Osteoblast (primary cell): ENCODE measurements around the gene SH3RF3. TPM values are rescaled to one million over a fixed set of nuclear protein-coding genes. Genes with fewer than 3 reads are reported as not detected.

Experiments used
- DNase-seq: peaks from one replicate; pipeline ENCODE4 v3.0.0; 2011; ENCODE audit warnings: low spot score, mixed read lengths; ENCODE audit not compliant: insufficient read length; ENCODE audit errors: missing footprints
- H2AFZ ChIP-seq: 2 replicates; pipeline ENCODE4 v1.6.0; 2011; ENCODE audit warnings: mild to moderate bottlenecking, low read length
- H3K27ac ChIP-seq: 2 replicates; pipeline ENCODE4 v1.5.1; 2011; ENCODE audit warnings: mild to moderate bottlenecking, low read depth, low read length, moderate library complexity
- H3K27me3 ChIP-seq: 2 replicates; pipeline ENCODE4 v1.6.0; 2012; ENCODE audit warnings: mild to moderate bottlenecking, control low read depth, inconsistent platforms, low read length, moderate library complexity; ENCODE audit not compliant: insufficient read depth
- H3K36me3 ChIP-seq: 2 replicates; pipeline ENCODE4 v1.5.1; 2011; ENCODE audit warnings: mild to moderate bottlenecking, low read length, control low read depth, moderate library complexity; ENCODE audit not compliant: insufficient read depth
- H3K4me1 ChIP-seq: 2 replicates; pipeline ENCODE4 v1.5.1; 2011; ENCODE audit warnings: mild to moderate bottlenecking, low read length, control low read depth, moderate library complexity; ENCODE audit not compliant: insufficient read depth
- H3K4me2 ChIP-seq: 2 replicates; pipeline ENCODE4 v1.6.0; 2011; ENCODE audit warnings: mild to moderate bottlenecking, low read length; ENCODE audit not compliant: insufficient read depth
- H3K4me3 ChIP-seq: fragments of 200-600 bp; sonication (generic); 3 replicates; pipeline ENCODE4 v1.5.1; 2012; ENCODE audit warnings: mild to moderate bottlenecking, low read length, inconsistent platforms; ENCODE audit not compliant: insufficient read depth
- H3K79me2 ChIP-seq: 2 replicates; pipeline ENCODE4 v1.6.0; 2012; ENCODE audit warnings: mild to moderate bottlenecking, low read length, control low read depth, inconsistent platforms; ENCODE audit not compliant: insufficient read depth
- H3K9me3 ChIP-seq: 2 replicates; pipeline ENCODE4 v1.5.1; 2011; ENCODE audit warnings: low read depth, low read length, control low read depth
- H4K20me1 ChIP-seq: 2 replicates; pipeline ENCODE4 v1.6.0; 2012; ENCODE audit warnings: mild to moderate bottlenecking, low read length, control low read depth; ENCODE audit not compliant: insufficient read depth
- CTCF ChIP-seq: IDR thresholded peaks from 2 replicates; pipeline ENCODE4 v1.5.1; 2011; ENCODE audit warnings: mild to moderate bottlenecking, low read depth, low read length, moderate library complexity; ENCODE audit errors: extremely low read depth
- total RNA-seq: library from RNA; depleted of rRNA; stranded (reverse); fragments of >200 nt; gene quantifications from 2 replicates; pipeline ENCODE4 v1.2.3, GENCODE V29; 2012

The SH3RF3 gene
- total RNA-seq, 1 donor = 14.8 TPM

GRCh38 chr2:109172556-109173105 is 43.6 kb downstream of the SH3RF3 start:
- Histone ChIP-seq H3K27ac (peak overlapping the region; percentile 93), H4K20me1 (no peaks in the 10 kb centered on the region), H3K27me3 (no peaks in the 10 kb centered on the region), H3K4me2 (peak overlapping the region; percentile 23), H3K4me1 (peaks cover 44% of the 10 kb centered on the region), H3K4me3 (peak overlapping the region; percentile 33), H3K79me2 (peaks cover 68% of the 10 kb centered on the region), H3K36me3 (peaks cover 3% of the 10 kb centered on the region), H3K9me3 (no peaks in the 10 kb centered on the region), H2AFZ (no peak overlapping the region)
- no peak for DNase-seq
- TF ChIP-seq CTCF = no peak

GRCh38 chr2:109173311-109174171 is 44.5 kb downstream of the SH3RF3 start:
- no peak for DNase-seq
- no peak for TF ChIP-seq CTCF
- H4K20me1 ChIP-seq = no peaks in the 10 kb centered on the region
- H3K4me2 ChIP-seq = peak overlapping the region; percentile 23
- H3K9me3 ChIP-seq = no peaks in the 10 kb centered on the region
- H3K79me2 ChIP-seq = peaks cover 68% of the 10 kb centered on the region
- H2AFZ ChIP-seq = peak overlapping the region; percentile 17
- H3K4me3 ChIP-seq = peak overlapping the region; percentile 55
- peaks cover 44% of the 10 kb centered on the region for H3K4me1 ChIP-seq
- H3K36me3 ChIP-seq = no peaks in the 10 kb centered on the region
- H3K27ac ChIP-seq = peak overlapping the region; percentile 93
- H3K27me3 ChIP-seq = no peaks in the 10 kb centered on the region

GRCh38 chr2:109174214-109174613 is 45.2 kb downstream of the SH3RF3 start:
- Histone ChIP-seq H3K9me3 (no peaks in the 10 kb centered on the region), H3K79me2 (peaks cover 68% of the 10 kb centered on the region), H4K20me1 (no peaks in the 10 kb centered on the region), H3K4me3 (peak overlapping the region; percentile 34), H3K4me2 (peak overlapping the region; percentile 23), H3K27ac (peak overlapping the region; percentile 93), H3K36me3 (no peaks in the 10 kb centered on the region), H3K4me1 (peaks cover 44% of the 10 kb centered on the region), H3K27me3 (no peaks in the 10 kb centered on the region), H2AFZ (no peak overlapping the region)
- TF ChIP-seq CTCF = no peak
- DNase-seq = no peak

GRCh38 chr2:109174626-109175349 is 45.8 kb downstream of the SH3RF3 start:
- peak overlapping the region; percentile 23 for H3K4me2 ChIP-seq
- no peak overlapping the region for H2AFZ ChIP-seq
- H3K4me1 ChIP-seq = peaks cover 44% of the 10 kb centered on the region
- no peaks in the 10 kb centered on the region for H3K27me3 ChIP-seq
- DNase-seq = no peak
- H4K20me1 ChIP-seq = no peaks in the 10 kb centered on the region
- peak overlapping the region; percentile 93 for H3K27ac ChIP-seq
- no peaks in the 10 kb centered on the region for H3K36me3 ChIP-seq
- H3K79me2 ChIP-seq = peaks cover 69% of the 10 kb centered on the region
- H3K9me3 ChIP-seq = no peaks in the 10 kb centered on the region
- no peak overlapping the region for H3K4me3 ChIP-seq
- TF ChIP-seq CTCF = no peak
